A549 (cell line): Measurements from ENCODE around the gene SS18. TPM values are rescaled to one million over a fixed set of nuclear protein-coding genes. Genes with fewer than 3 reads are reported as not detected.

ENCODE experiments used
- ATAC-seq, 2 experiments: fragments of 200-7000 bp in 1 of 2; fragments of >200 bp in 1 of 2; cut with Nextera tagmentation in 1 of 2; cut with Tn5 transposase in 1 of 2; 3 replicates each; pipeline versions ENCODE4 v1.8.0 to v1.9.1; 2018 to 2020; ENCODE audit warnings: mild to moderate bottlenecking in 1 of 2, moderate library complexity in 1 of 2
- CTCF ChIA-PET: fragments of 300-600 bp; sonication (Branson Sonifier 250); formaldehyde crosslinking; extraction: SDS; loops from one replicate; lab custom pipeline; 2021; ENCODE audit warnings: antibody characterized with exemption, inconsistent platforms; lab: Yijun Ruan, JAX
- POLR2A ChIA-PET: fragments of 350-600 bp; formaldehyde crosslinking; extraction: SDS; loops from one replicate; lab custom pipeline; 2021; ENCODE audit warnings: antibody characterized with exemption, inconsistent platforms; lab: Yijun Ruan, JAX
- DNase-seq, 2 experiments: peaks; one replicate each; pipeline versions ENCODE4 v3.0.0 to v3.0.0-alpha.2; 2011 to 2016; ENCODE audit warnings: low read depth in 1 of 2, low spot score in 1 of 2
- FAIRE-seq: peaks from 2 replicates; lab custom pipeline; 2011; peaks lifted over from hg19 to GRCh38; lab: Jason Lieb, UNC
- H3K27ac ChIP-seq, 2 experiments: fragments of >200 bp; sonication (Bioruptor Twin); formaldehyde crosslinking; 3 replicates each; pipeline ENCODE4 v1.5.1; 2016 to 2017
- H3K4me1 ChIP-seq: fragments of >200 bp; sonication (Bioruptor Twin); formaldehyde crosslinking; 3 replicates; pipeline ENCODE4 v1.6.1; 2016
- H3K4me2 ChIP-seq: fragments of >200 bp; sonication (Bioruptor Twin); formaldehyde crosslinking; 3 replicates; pipeline ENCODE4 v1.6.1; 2016
- H3K4me3 ChIP-seq: fragments of >200 bp; sonication (Bioruptor Twin); formaldehyde crosslinking; 3 replicates; pipeline ENCODE4 v1.5.1; 2016
- H3K9me3 ChIP-seq: fragments of >200 bp; sonication (Bioruptor Twin); formaldehyde crosslinking; 3 replicates; pipeline ENCODE4 v1.6.1; 2016
- BCL3 ChIP-seq: fragments of >200 bp; sonication (Bioruptor Twin); formaldehyde crosslinking; IDR thresholded peaks from 3 replicates; pipeline ENCODE4 v1.6.1; 2016
- BHLHE40 ChIP-seq: IDR thresholded peaks from 2 replicates; pipeline ENCODE4 v1.6.1; 2012; ENCODE audit warnings: low read depth, low read length, inconsistent platforms
- CBX2 ChIP-seq: fragments of 200-600 bp; sonication (generic); IDR thresholded peaks from 2 replicates; pipeline ENCODE4 v1.6.1; 2016; ENCODE audit warnings: low read depth, mild to moderate bottlenecking, borderline replicate concordance
- CEBPB ChIP-seq, 2 experiments: fragments of >200 bp in 1 of 2; sonication (Bioruptor Twin) in 1 of 2; formaldehyde crosslinking in 1 of 2; IDR thresholded peaks; 2 replicates each; pipeline ENCODE4 v1.6.1; 2012 to 2016
- CHD2 ChIP-seq: fragments of 150-350 bp; IDR thresholded peaks from 2 replicates; pipeline ENCODE4 v1.6.1; 2014; ENCODE audit warnings: low read length; ENCODE audit not compliant: partially characterized antibody
- CHD4 ChIP-seq: fragments of 200-600 bp; sonication (generic); IDR thresholded peaks from 2 replicates; pipeline ENCODE4 v1.6.1; 2016; ENCODE audit warnings: antibody characterized with exemption, mild to moderate bottlenecking, borderline replicate concordance
- CTCF ChIP-seq: fragments of >200 bp; sonication (Bioruptor Twin); formaldehyde crosslinking; IDR thresholded peaks from 3 replicates; pipeline ENCODE4 v1.5.1; 2016
- EHF ChIP-seq: fragments of 250-450 bp; sonication (Bioruptor Pico); IDR thresholded peaks from 2 replicates; pipeline ENCODE4 v1.5.0; 2020; ENCODE audit warnings: mild to moderate bottlenecking
- ESRRA ChIP-seq: fragments of 150-350 bp; IDR thresholded peaks from 2 replicates; pipeline ENCODE4 v1.6.1; 2014; ENCODE audit warnings: mild to moderate bottlenecking, low read length, borderline replicate concordance
- FOSL2 ChIP-seq, 2 experiments: fragments of 450-650 bp in 1 of 2; fragments of >200 bp in 1 of 2; sonication (Bioruptor Twin) in 1 of 2; formaldehyde crosslinking; IDR thresholded peaks; 2 replicates each; pipeline versions ENCODE4 v1.5.0 to v1.6.1; 2016 to 2020; ENCODE audit warnings: mild to moderate bottlenecking in 1 of 2, moderate library complexity in 1 of 2
- HDAC2 ChIP-seq: fragments of 200-600 bp; sonication (generic); IDR thresholded peaks from 2 replicates; pipeline ENCODE4 v1.6.1; 2016
- HEYL ChIP-seq: fragments of 250-450 bp; sonication (Bioruptor Pico); IDR thresholded peaks from 2 replicates; pipeline ENCODE4 v1.8.0; 2021; ENCODE audit warnings: mild to moderate bottlenecking, moderate library complexity
- HOXA7 ChIP-seq: fragments of 250-450 bp; sonication (Bioruptor Pico); IDR thresholded peaks from 2 replicates; pipeline ENCODE4 v1.5.0; 2020; ENCODE audit warnings: mild to moderate bottlenecking, moderate library complexity
- KDM1A ChIP-seq: fragments of 200-600 bp; sonication (generic); IDR thresholded peaks from 2 replicates; pipeline ENCODE4 v1.6.1; 2016; ENCODE audit warnings: low read depth, mild to moderate bottlenecking
- MAZ ChIP-seq: fragments of 150-350 bp; IDR thresholded peaks from 2 replicates; pipeline ENCODE4 v1.6.1; 2014; ENCODE audit warnings: antibody characterized with exemption, low read depth, low read length, borderline replicate concordance
- NPAS2 ChIP-seq: fragments of 250-450 bp; sonication (Bioruptor Pico); IDR thresholded peaks from 2 replicates; pipeline ENCODE4 v1.8.0; 2022; ENCODE audit warnings: mild to moderate bottlenecking, moderate library complexity, borderline replicate concordance
- RARB ChIP-seq: fragments of 250-450 bp; sonication (Bioruptor Pico); IDR thresholded peaks from 2 replicates; pipeline ENCODE4 v1.8.0; 2021; ENCODE audit warnings: mild to moderate bottlenecking, moderate library complexity
- RNF2 ChIP-seq: fragments of 200-600 bp; sonication (generic); IDR thresholded peaks from 2 replicates; pipeline ENCODE4 v1.6.1; 2016; ENCODE audit warnings: low read depth, mild to moderate bottlenecking, antibody characterized with exemption, moderate library complexity, borderline replicate concordance
- SREBF2 ChIP-seq: fragments of 450-650 bp; IDR thresholded peaks from 2 replicates; pipeline ENCODE4 v1.6.1; 2014; ENCODE audit warnings: mild to moderate bottlenecking, moderate library complexity
- ZFP36 ChIP-seq: fragments of 450-650 bp; IDR thresholded peaks from 2 replicates; pipeline ENCODE4 v1.6.1; 2014; ENCODE audit warnings: borderline replicate concordance; ENCODE audit not compliant: partially characterized antibody
- ZNF302 ChIP-seq: fragments of 250-450 bp; sonication (Bioruptor Pico); IDR thresholded peaks from 2 replicates; pipeline ENCODE4 v1.9.0; 2021; ENCODE audit warnings: inconsistent platforms, mild to moderate bottlenecking, moderate library complexity
- ZSCAN20 ChIP-seq: fragments of 250-450 bp; sonication (Bioruptor Pico); IDR thresholded peaks from 2 replicates; pipeline ENCODE4 v1.8.0; 2022; ENCODE audit warnings: mild to moderate bottlenecking, moderate library complexity
- WGBS: methylation state at CpG from one replicate; pipeline ENCODE4 v1.1.6; 2017; ENCODE audit errors: missing lambda C conversion rate; 5-methylcytosine and 5-hydroxymethylcytosine counted together
- polyA plus RNA-seq, 4 experiments: library from polyadenylated mRNA; depleted of rRNA in 3 of 4; stranded (reverse); fragments of >200 nt; fragmentation: RNase III in 1 of 4; extraction: RNeasy Plus Mini Kit Qiagen cat#74134 plus additional on column Dnase treatment in 1 of 4; gene quantifications; 2 replicates in 3 of 4; 3 replicates in 1 of 4; pipeline ENCODE4 v1.2.3, GENCODE V29; 2011 to 2017

SS18 gene
- polyA plus RNA-seq, 2 of the 4 experiments (the other 2 are of a cell fraction), result 59.0 to 119 TPM

- WGBS, result 9% methylated on average over 16 of the region's 35 CpGs
Observed at GRCh38 chr18:26089293-26090129, 902 bp downstream of the SS18 start.

GRCh38 chr18:26088487-26088886, 1.9 kb downstream of the SS18 start:
- no peak for FAIRE-seq
- peak overlapping the region; percentile 95; the same call in 2 of the 3 replicates for H3K4me3 ChIP-seq
- ATAC-seq, result no peak
- TF ChIP-seq BCL3 (no peak), KDM1A (no peak), SREBF2 (no peak), CHD4 (no peak), RNF2 (no peak), HOXA7 (CRISPR knock-in tag) (no peak), EHF (no peak), NPAS2 (CRISPR knock-in tag) (no peak), CBX2 (no peak)
- no peak for DNase-seq
- no peaks in the 10 kb centered on the region for H3K9me3 ChIP-seq
- peaks cover 21% of the 10 kb centered on the region for H3K4me1 ChIP-seq
- peak overlapping the region; percentile 81 for H3K4me2 ChIP-seq
- POLR2A ChIA-PET, result no interaction called here
- WGBS, result 35% methylated on average over 3 of the region's 3 CpGs
- CTCF ChIA-PET, result interaction anchor here (0.5 kb wide), 1 partner anchor 662 kb away, joined by 3 read pairs; no protein-coding TSS in a partner anchor
- no peak overlapping the region for H3K27ac ChIP-seq

More at GRCh38 chr18:26089293-26090129, 902 bp downstream of the SS18 start:
- POLR2A ChIA-PET, result interaction anchor here (1.0 kb wide), 1 partner anchor 137 kb away, joined by 3 read pairs; no protein-coding TSS in a partner anchor
- peaks cover 21% of the 10 kb centered on the region for H3K4me1 ChIP-seq
- peak overlapping the region; percentile 95 for H3K4me3 ChIP-seq
- peak; percentile 7 to 32; a peak in 4 of 6 replicates for ATAC-seq
- peak overlapping the region; percentile 81 for H3K4me2 ChIP-seq
- DNase-seq, result peak in 1 of 2 experiments; percentile 35
- no peaks in the 10 kb centered on the region for H3K9me3 ChIP-seq
- TF ChIP-seq MAZ (no peak), FOSL2 (IDR thresholded peaks at IDR 0.05) (no peak), FOSL2 (CRISPR knock-in tag; IDR thresholded peaks at IDR 0.05) (0 out of 2 replicates have a peak, but pooled peaks have one; percentile 12)
- TF ChIP-seq, all 56 proteins: peak for 1
- FAIRE-seq, result no peak
- peak overlapping the region; percentile 99 for H3K27ac ChIP-seq
- CTCF ChIA-PET, result interaction anchor here (0.6 kb wide), 2 partner anchors 77 to 235 kb away, joined by 3 read pairs; no protein-coding TSS in a partner anchor

- no peak overlapping the region for H3K4me3 ChIP-seq
- 86% methylated on average over 6 of the region's 6 CpGs for WGBS
- H3K4me1 ChIP-seq, result peaks cover 28% of the 10 kb centered on the region
- H3K27ac ChIP-seq, result no peak overlapping the region
- FAIRE-seq (no peak), ATAC-seq (no peak), DNase-seq (no peak)
- no peak for TF ChIP-seq CHD4
- TF ChIP-seq ZSCAN20, result no peak
- no peak for TF ChIP-seq ZFP36
- no peak for TF ChIP-seq BHLHE40
- TF ChIP-seq RARB (CRISPR knock-in tag), result no peak
- TF ChIP-seq ESRRA, result no peak
- no peak for TF ChIP-seq CHD2
- TF ChIP-seq CTCF, result no peak
- TF ChIP-seq CEBPB (IDR thresholded peaks at IDR 0.05), result no peak
- no peak for TF ChIP-seq RNF2
- TF ChIP-seq CBX2, result no peak
- no peak for TF ChIP-seq BCL3
- no peak for TF ChIP-seq SREBF2
- TF ChIP-seq KDM1A, result no peak
- no peak for TF ChIP-seq ZNF302 (CRISPR knock-in tag)
- no peak for TF ChIP-seq HEYL (CRISPR knock-in tag)
- no peak for TF ChIP-seq HDAC2
- ChIA-PET POLR2A (no interaction called here), CTCF (no interaction called here)
- H3K4me2 ChIP-seq, result no peak overlapping the region
- no peaks in the 10 kb centered on the region for H3K9me3 ChIP-seq
Observed at GRCh38 chr18:26086959-26087358, 3.5 kb downstream of the SS18 start.
